ENCODE measurements around the gene CHRNA3. TPM values are rescaled to one million over a fixed set of nuclear protein-coding genes. Genes with fewer than 3 reads are reported as not detected.
"Not testable (repeated sequence)": the region's sequence is repeated elsewhere in the genome, so short reads cannot be mapped to it uniquely, and the experiment has no call there.

The CHRNA3 gene
- total RNA-seq, 2 donors from 2014 or later: not detected

GRCh38 chr15:78565951-78566774, 54.6 kb downstream of the CHRNA3 start:
- H3K4me1 Mint-ChIP-seq: peaks cover 11% of the 10 kb centered on the region
- peak overlapping the region; percentile 83 for H3K4me3 Mint-ChIP-seq
- H3K36me3 Mint-ChIP-seq (ENCODE audit: low read depth): no peaks in the 10 kb centered on the region
- peaks cover 11% of the 10 kb centered on the region for H3K27me3 Mint-ChIP-seq
- peak; percentile 11 for ATAC-seq (replicated peaks)
- no peaks in the 10 kb centered on the region for H3K9me3 Mint-ChIP-seq
- H3K27ac Mint-ChIP-seq: peak overlapping the region; percentile 19

GRCh38 chr15:78565097-78565950, 55.5 kb downstream of the CHRNA3 start, which contains the start of gene CHRNA5:
Gene CHRNA5 (plus strand): TSS chr15:78565520. CDS start chr15:78565720, 200 bp downstream.
- H3K9me3 Mint-ChIP-seq: no peaks in the 10 kb centered on the region
- no peaks in the 10 kb centered on the region for H3K36me3 Mint-ChIP-seq (ENCODE audit: low read depth)
- peaks cover 11% of the 10 kb centered on the region for H3K4me1 Mint-ChIP-seq
- H3K27ac Mint-ChIP-seq: peak within 1 kb of the TSS; percentile 68
- peak; percentile 93 for ATAC-seq (replicated peaks)
- peaks cover 11% of the 10 kb centered on the region for H3K27me3 Mint-ChIP-seq
- H3K4me3 Mint-ChIP-seq: peak within 1 kb of the TSS; percentile 83

DNA sequence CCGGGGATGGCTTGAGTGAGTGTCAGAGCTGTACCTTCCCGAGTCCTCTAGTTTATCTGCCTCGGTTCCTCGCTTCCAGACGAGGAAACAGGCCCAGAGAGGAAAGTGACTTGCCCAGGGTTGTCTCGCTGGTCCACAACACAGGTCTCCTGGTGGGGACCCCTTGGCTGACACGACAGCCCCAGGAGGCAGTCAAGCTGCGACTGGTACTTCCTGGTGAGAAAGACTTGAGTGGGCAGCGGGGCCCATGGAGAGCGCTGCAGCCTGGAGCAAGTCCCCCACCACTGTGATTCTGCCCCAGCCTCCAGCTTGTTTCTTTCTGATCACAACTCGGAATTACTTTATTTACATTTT, 56.1 kb downstream of the CHRNA3 start:
- ATAC-seq (replicated peaks): peak; percentile 1
- Mint-ChIP-seq H3K36me3 (ENCODE audit: low read depth) (no peaks in the 10 kb centered on the region), H3K27ac (peak overlapping the region; percentile 68), H3K4me1 (peaks cover 11% of the 10 kb centered on the region), H3K4me3 (peak overlapping the region; percentile 83), H3K9me3 (no peaks in the 10 kb centered on the region), H3K27me3 (peaks cover 11% of the 10 kb centered on the region)

GRCh38 chr15:78563092-78563491, 57.7 kb downstream of the CHRNA3 start:
- H3K27me3 Mint-ChIP-seq: peaks cover 11% of the 10 kb centered on the region
- H3K36me3 Mint-ChIP-seq (ENCODE audit: low read depth): no peaks in the 10 kb centered on the region
- H3K27ac Mint-ChIP-seq: no peak overlapping the region
- peaks cover 11% of the 10 kb centered on the region for H3K4me1 Mint-ChIP-seq
- H3K4me3 Mint-ChIP-seq: no peak overlapping the region
- no peaks in the 10 kb centered on the region for H3K9me3 Mint-ChIP-seq
- no peak for ATAC-seq (replicated peaks)

- no peaks in the 10 kb centered on the region for H3K9me3 Mint-ChIP-seq
- H3K4me3 Mint-ChIP-seq: no peak overlapping the region
- H3K36me3 Mint-ChIP-seq (ENCODE audit: low read depth): no peaks in the 10 kb centered on the region
- peaks cover 1% of the 10 kb centered on the region for H3K27me3 Mint-ChIP-seq
- no peak for ATAC-seq (replicated peaks)
- no peak overlapping the region for H3K27ac Mint-ChIP-seq
- peaks cover 2% of the 10 kb centered on the region for H3K4me1 Mint-ChIP-seq
Observed at GRCh38 chr15:78561490-78561889, 59.3 kb downstream of the CHRNA3 start.

DNA sequence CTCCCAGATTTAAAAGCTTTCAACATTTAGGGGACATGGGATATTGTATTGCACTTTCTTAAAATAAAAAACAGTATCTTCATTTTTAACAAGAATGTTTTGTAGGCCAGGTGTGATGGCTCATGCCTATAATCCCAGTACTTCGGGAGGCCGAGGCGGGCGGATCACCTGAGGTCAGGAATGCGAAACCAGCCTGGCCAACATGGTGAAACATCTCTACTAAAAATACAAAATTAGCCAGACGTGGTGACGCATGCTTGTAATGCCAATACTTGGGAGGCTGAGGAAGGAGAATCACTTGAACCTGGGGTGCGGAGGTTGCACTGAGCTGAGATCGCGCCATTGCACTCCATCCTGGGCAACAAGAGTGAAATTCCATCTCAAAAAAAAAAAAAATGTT, 60.6 kb downstream of the CHRNA3 start:
- not testable (repeated sequence) for H3K9me3 Mint-ChIP-seq; H3K36me3 Mint-ChIP-seq (ENCODE audit: low read depth); H3K27ac Mint-ChIP-seq; ATAC-seq (replicated peaks); H3K27me3 Mint-ChIP-seq; H3K4me3 Mint-ChIP-seq; H3K4me1 Mint-ChIP-seq

DNA sequence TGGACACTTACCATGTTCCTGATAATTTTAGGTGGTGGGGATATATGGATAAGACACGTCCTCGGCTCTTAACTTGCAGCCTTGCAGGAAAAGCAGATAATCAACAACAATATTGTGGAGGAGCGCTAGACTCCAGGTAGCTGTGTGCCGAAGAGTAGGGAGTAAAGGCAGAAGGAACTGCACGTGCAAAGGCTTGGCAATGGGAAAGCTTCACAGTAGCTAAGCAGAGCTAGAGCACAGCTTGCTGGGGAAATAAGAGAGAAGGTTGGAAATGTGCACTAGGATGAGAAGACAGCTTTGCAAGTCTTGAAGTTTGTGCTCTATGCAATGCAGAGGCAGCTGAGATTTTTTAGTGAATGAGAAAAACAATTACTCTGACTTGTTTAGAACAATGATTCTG, 68.2 kb downstream of the CHRNA3 start:
- ATAC-seq (replicated peaks): no peak
- Mint-ChIP-seq H3K27me3 (no peaks in the 10 kb centered on the region), H3K9me3 (no peaks in the 10 kb centered on the region), H3K36me3 (ENCODE audit: low read depth) (peaks cover 41% of the 10 kb centered on the region), H3K4me1 (peaks cover 4% of the 10 kb centered on the region), H3K27ac (no peak overlapping the region), H3K4me3 (no peak overlapping the region)

GRCh38 chr15:78551902-78552301, 68.9 kb downstream of the CHRNA3 start:
- Mint-ChIP-seq H3K4me3 (no peak overlapping the region), H3K36me3 (ENCODE audit: low read depth) (peaks cover 48% of the 10 kb centered on the region), H3K27me3 (no peaks in the 10 kb centered on the region), H3K4me1 (peaks cover 4% of the 10 kb centered on the region), H3K9me3 (no peaks in the 10 kb centered on the region), H3K27ac (no peak overlapping the region)
- no peak for ATAC-seq (replicated peaks)

DNA sequence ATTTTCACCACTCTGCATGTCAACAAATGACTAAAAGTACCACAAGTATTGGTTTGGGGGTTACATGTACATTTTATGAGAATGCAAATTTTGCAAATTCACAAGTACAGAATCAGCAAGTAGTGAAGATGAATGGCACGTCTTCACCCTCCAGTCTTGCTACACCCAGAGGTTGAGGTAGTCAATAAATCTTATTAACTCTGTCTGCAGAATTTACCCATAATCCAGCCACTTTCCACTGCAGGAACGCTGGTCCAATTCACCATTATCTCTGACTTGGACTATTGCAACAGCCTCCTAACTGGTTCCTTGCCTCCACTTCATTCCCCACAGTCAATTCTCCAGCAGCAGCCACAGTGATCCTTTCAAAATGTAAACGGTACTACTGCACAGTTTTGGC, 70.0 kb downstream of the CHRNA3 start:
- Mint-ChIP-seq H3K27ac (no peak overlapping the region), H3K36me3 (ENCODE audit: low read depth) (peaks cover 59% of the 10 kb centered on the region), H3K27me3 (no peaks in the 10 kb centered on the region), H3K9me3 (no peaks in the 10 kb centered on the region), H3K4me1 (peaks cover 4% of the 10 kb centered on the region), H3K4me3 (no peak overlapping the region)
- no peak for ATAC-seq (replicated peaks)

- no peak overlapping the region for H3K27ac Mint-ChIP-seq
- no peaks in the 10 kb centered on the region for H3K27me3 Mint-ChIP-seq
- peaks cover 4% of the 10 kb centered on the region for H3K4me1 Mint-ChIP-seq
- ATAC-seq (replicated peaks): no peak
- H3K36me3 Mint-ChIP-seq (ENCODE audit: low read depth): peaks cover 65% of the 10 kb centered on the region
- H3K4me3 Mint-ChIP-seq: no peak overlapping the region
- H3K9me3 Mint-ChIP-seq: no peaks in the 10 kb centered on the region
Observed at GRCh38 chr15:78550194-78550593, 70.6 kb downstream of the CHRNA3 start.

Other genes with a start within 250 kb of the CHRNA3 start
- 10 to 100 TPM; 63.6 to 84.0 TPM for gene IREB2, start 182.8 kb downstream of the CHRNA3 start, total RNA-seq
- gene HYKK, start 113.4 kb downstream of the CHRNA3 start, total RNA-seq: 1 to 10 TPM in 1 of 2 donors, under 1 TPM in 1; 0.91 to 1.2 TPM
- 100 to 1,000 TPM; 140 to 270 TPM for gene PSMA4, start 80.6 kb downstream of the CHRNA3 start, total RNA-seq
- gene CHRNA5, start 55.5 kb downstream of the CHRNA3 start, total RNA-seq: 10 to 100 TPM in 1 of 2 donors, 1 to 10 TPM in 1; 5.9 to 14.1 TPM
- not detected for gene CHRNB4, start 20.2 kb upstream of the CHRNA3 start, total RNA-seq
- gene ADAMTS7, start 190.5 kb upstream of the CHRNA3 start, total RNA-seq: 1 to 10 TPM; 1.2 to 4.4 TPM

Measured in activated T-helper 17 cell treated with anti-CD3 and anti-CD28 coated beads, Interleukin-2, amount 50 U/mL, for 72 hours (primary cell).